A673 (cell line): ENCODE measurements around the gene GLS.

Source experiments
- CTCF ChIP-seq: fragments of 300-800, 200-600 bp; sonication (generic); conservative IDR thresholded peaks from 2 replicates; pipeline ENCODE4 v1.5.1; 2017; ENCODE audit warnings: low read depth, mild to moderate bottlenecking, antibody characterized with exemption, low read length, moderate library complexity, mixed read lengths
- EZH2 ChIP-seq: fragments of 200-600 bp; sonication (generic); IDR thresholded peaks from 2 replicates; pipeline ENCODE4 v1.6.1; 2017; ENCODE audit warnings: borderline replicate concordance, low read depth, mild to moderate bottlenecking, mixed read lengths, antibody characterized with exemption, low read length; ENCODE audit not compliant: poor library complexity, severe bottlenecking

- no peak for TF ChIP-seq CTCF
- no peak for TF ChIP-seq EZH2
Observed at GRCh38 chr2:191001032-191001431, 120.4 kb downstream of the GLS start.
